Skin epidermis (tissue), 12 donors: ENCODE measurements around the gene NUP62CL.
A peak's percentile ranks its signal among the peaks of the same experiment; 100 is the strongest.

Experiments used
- H3K27ac ChIP-seq, 21 experiments: fragments of 200-600 bp; sonication (generic) in 11 of 21; one replicate each; pipeline ENCODE4 v1.5.0; 2020; ENCODE audit warnings: mild to moderate bottlenecking in 3 of 21, inconsistent platforms in 2 of 21, moderate library complexity in 2 of 21
- H3K4me3 ChIP-seq, 7 experiments: fragments of 200-600 bp; sonication (generic) in 2 of 7; one replicate each; pipeline ENCODE4 v1.5.0; 2020; ENCODE audit warnings: inconsistent platforms in 2 of 7, mild to moderate bottlenecking in 2 of 7, moderate library complexity in 1 of 7

NUP62CL gene

DNA sequence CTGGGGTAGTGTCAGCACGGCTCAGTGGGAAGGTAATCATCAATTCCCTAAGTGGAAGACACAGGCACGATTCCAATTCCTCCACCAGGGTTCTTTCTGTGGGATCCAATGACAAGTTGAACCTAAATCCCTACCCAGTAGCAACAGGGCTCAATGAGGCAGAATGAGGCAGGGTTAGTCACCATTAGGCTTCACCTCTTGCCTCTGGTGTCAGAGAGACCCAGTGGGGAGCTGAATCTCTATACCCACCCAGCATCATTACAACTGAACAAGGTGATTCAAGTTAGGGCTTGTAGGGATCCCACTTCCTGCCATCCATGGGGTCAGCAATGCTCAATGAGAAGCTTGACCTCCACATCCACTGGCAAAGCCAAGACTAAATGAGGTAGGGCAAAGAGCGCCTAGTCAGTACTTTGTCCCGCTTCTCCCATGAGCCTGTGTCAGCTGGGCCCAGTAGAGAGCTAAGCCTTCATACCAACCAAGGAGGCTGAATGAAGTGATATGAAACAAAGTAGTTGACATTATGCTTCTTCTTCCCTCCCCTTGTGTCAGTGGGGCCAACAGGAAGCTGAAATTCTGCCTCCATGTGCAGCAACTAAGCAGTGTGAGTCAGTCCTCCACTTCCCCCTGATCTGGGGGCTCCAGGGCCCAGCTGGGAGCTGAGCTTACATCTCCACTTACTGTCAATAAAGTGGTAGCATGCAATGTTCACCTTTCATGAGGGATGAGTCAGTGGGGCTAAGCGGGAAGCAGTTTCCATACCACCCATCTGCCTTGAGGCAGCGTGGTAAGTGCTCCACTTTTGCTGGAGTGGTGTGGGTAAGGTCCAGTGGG, 51.2 kb downstream of the NUP62CL start:
- Histone ChIP-seq H3K4me3 (peak overlapping the region in 2 of 7 experiments; percentile 29 to 33), H3K27ac (peak overlapping the region in 1 of 21 experiments; percentile 5)

DNA sequence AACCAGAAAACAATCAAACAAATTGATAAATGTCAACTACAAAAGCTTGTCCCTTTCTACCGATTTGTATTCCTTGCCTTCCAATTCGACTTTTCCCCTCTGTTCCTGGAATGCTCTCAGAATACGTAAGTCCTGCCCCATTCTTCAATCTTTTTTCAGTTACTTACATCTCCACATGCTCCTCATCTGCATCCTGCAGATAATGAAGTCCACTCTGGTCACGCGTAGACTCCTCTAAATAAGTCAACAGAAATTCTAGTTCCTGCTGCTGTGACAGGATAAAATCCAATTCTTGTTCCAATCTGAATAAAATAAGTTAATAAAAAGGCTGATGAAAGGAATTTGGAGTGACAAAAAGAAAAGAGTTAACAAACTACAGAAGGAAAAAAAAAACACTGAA, 53.2 kb downstream of the NUP62CL start:
- H3K4me3 ChIP-seq: no peak overlapping the region
- H3K27ac ChIP-seq: no peak overlapping the region

DNA sequence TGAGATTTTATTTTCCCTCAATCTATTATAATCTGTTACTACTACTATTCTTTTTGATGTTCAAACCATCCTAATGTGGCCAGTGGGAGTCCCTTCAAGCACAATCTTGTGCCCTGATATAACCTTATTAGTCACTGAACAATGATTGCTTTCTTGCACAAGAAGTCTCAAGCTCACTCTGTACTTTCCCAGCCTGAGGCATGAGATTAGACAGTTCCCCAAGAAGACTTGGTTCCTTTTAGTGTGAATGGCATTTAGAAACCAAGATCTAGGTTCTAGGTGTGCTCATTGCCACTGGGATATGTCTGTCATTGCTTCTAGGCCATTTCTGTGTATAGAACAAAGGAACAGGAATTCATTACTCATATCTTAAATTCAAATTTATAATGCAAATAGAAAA, 59.6 kb downstream of the NUP62CL start:
- no peak overlapping the region for H3K4me3 ChIP-seq
- H3K27ac ChIP-seq: no peak overlapping the region

DNA sequence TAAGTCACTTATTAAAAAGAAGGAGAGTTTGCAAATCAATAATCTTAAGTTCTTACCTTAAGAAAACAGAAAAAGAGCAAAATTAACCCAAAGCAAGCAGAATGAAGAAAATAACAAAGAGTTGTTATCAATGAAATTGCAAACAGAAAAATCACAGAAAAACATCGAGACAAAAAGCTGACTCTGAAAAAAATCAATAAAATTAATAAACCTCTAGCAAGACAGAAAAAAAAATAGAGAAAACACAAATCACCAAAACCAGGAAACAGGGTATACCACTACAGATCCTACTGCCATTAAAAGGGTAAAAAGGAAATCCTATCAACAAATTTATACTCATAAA, 70.3 kb downstream of the NUP62CL start:
- H3K4me3 ChIP-seq: no peak overlapping the region
- no peak overlapping the region for H3K27ac ChIP-seq

DNA sequence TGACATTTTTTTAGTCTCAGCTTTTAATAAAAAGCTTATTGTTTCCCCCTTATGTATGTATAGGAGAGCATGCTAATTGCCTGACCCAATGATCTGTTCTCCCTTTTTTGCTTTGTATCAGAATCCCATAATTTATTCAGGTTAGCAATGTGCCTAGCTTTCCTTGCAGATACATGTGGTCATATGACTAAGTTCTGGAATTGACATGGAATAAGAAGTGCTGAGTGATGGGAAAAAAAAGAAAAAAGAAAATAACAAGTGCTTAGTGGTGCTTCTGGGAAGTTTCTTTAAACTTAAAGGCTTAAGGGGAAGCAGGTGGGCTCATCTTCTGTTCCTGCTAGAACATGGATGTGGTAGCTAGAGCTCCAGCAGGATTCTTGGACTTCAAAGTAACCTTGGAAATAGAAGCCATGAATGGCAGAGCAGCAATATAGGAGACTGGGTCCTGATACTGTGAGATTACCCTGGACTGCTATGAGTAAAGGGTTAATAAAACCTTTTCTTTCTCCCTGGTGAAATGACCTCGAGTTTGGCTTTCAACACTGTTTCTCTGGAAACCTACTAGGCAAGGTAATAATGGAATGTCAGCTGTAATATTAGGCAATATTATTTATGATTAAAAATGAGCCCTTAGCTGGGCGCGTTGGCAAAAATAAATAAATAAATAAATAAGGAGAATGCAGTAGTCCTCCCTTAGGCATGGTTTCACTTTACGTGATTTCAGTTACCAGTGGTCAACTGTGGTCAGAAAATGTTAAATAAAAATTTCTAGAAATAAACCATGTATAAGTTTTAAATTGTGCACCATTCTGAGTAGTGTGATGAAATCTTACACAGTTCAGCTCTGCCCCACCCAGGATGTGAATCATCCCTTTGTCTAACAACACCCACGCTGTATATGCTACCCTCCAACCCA, 70.9 kb downstream of the NUP62CL start:
- Histone ChIP-seq H3K27ac (peak overlapping the region in 4 of 21 experiments; percentile 7 to 67 (median 30)), H3K4me3 (no peak overlapping the region)

DNA sequence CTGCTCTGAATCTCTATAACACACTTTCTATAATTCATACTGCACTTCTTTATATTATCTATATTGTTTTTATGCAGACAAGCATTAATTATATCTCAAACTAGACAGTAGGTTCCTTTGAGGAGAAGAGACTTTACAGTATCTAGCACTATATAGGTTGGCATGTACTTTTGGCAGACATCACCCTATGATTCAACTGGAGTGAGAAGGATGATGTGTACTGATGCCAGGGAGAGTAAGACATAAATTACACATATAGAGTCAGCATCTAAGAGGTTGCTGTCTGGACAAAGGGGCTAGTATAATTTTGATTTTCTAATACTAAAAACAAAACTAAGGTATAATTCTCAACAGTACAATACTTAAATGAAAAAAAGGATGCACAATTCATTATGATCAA, 82.5 kb downstream of the NUP62CL start:
- Histone ChIP-seq H3K27ac (no peak overlapping the region), H3K4me3 (no peak overlapping the region)

DNA sequence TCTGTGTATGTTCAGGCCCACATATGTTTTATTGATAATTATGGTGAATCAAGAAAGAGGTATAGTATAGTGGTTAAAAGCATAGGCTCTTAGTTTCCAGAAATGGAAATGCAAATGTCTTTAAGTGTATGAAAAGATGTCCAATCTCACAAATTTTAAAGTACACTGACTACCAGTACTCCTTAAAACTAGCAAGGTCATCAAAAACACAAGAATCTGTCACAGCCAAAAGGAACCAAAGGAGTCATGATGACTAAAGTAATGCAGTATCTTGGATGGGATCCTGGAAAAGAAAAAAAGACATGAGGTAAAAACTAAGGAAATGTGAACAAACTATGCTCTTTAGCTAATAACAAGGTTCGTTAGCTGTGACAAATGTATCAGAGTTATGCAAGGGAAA, 87.0 kb downstream of the NUP62CL start:
- peak overlapping the region in 3 of 21 experiments; percentile 9 to 87 (median 86) for H3K27ac ChIP-seq

DNA sequence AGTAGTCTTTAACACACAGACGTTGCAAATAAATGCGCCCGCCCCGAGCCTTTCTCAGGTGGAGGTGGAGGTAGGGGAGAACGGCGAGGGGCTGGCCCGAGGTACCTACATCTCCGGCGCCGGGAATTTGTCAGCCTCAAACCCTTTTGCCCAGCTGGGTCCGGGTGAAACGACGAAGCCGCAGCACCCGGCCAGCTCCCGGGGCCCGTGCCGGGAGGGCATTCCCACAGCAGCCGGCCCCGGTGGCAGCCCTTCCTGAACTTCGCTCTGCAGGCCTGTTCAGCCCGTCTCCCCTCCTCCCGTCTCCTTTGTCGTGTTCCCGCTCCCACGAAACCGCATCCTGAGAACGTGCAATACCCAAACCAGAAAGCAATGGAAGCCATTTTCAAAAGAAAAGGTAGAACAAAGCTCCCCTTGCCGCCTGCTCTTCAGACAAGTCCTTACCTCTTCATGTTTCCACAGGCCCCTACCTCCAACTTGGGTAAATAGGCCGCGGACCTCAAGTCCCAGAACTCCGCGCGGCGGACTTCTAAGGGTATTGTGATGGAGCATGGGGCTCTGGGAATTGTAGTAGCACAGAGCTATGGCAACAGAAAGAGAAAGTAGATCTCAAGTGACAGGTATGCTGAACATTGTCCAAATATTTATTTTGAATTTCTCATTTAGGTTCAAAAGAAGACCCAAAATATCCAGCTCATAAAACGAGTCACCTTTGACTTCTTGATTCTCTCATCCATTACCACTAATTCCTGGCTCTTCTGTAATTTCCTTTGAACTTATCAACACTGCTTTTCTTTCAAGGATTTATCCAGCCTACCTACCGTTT, 87.7 kb downstream of the NUP62CL start, which contains the start of gene RBM41:
TSS of gene RBM41 (minus strand) at position 501 of the 826 bp plus-strand sequence. CDS start at position 452, 49 bp downstream.
- peak within 1 kb of the TSS; percentile 39 to 88 (median 81) for H3K27ac ChIP-seq

More for the DNA sequence above, 87.0 kb downstream of the NUP62CL start:
- peak overlapping the region in 1 of 7 experiments; percentile 58 for H3K4me3 ChIP-seq

DNA sequence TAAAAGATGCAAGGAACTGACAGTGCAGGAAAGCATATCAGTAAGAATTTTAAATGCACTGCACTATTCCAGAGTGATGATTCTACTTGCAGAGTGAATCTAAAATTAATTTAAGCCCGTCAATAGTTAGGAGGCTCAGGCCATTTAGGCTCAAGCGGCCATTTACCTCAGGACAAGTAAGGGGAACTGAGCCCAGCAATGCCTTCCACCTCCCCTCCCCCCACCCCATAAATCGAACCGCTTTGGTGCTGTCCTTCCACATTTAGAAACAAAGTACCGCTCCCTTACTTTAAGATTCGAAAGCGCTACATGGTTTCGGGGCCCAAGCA, 88.3 kb downstream of the NUP62CL start:
- Histone ChIP-seq H3K27ac (peak overlapping the region in 20 of 21 experiments; percentile 62 to 88 (median 82)), H3K4me3 (peak overlapping the region; percentile 44 to 68 (median 58))

More for the DNA sequence above, 87.7 kb downstream of the NUP62CL start, which contains the start of gene RBM41:
- H3K4me3 ChIP-seq: peak within 1 kb of the TSS; percentile 44 to 68 (median 58)

DNA sequence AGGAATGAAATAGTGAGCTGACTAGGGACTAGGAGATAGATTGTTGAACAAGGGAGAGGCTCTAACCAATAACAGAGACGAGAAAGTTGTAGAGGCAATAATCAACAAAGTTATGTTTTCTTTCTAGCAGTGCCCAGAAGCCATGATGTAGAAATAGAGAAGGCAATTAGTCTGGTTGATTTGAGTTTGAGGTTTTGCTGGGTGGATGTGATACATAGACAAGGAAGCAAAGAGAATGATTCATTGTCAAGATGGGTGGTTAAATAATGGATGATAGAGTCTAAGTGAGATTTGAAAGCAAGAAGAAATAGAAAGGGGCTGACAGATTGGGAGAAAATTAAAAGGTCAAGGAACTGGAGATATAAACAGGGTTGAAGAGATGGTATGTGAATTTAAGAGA, 98.8 kb downstream of the NUP62CL start:
- no peak overlapping the region for H3K27ac ChIP-seq
- H3K4me3 ChIP-seq: no peak overlapping the region

DNA sequence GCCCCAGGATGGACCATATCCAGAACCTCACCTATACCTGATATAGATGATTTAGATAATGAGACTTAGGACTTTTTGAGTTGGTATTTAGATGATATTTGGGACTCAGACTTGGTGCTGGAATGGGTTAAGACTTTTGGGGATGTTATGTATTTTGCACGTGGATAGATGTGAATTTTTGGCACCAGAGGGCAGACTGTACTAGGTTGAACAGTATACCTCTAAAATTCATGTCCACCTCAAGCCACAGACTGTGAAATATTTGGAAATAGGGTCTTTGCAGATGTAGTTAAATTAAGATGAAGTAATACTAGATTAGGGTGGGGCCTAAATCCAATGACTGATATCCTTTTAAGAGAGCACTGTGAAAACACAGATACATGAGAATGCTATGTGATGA, 103.3 kb downstream of the NUP62CL start:
- Histone ChIP-seq H3K4me3 (no peak overlapping the region), H3K27ac (no peak overlapping the region)

DNA sequence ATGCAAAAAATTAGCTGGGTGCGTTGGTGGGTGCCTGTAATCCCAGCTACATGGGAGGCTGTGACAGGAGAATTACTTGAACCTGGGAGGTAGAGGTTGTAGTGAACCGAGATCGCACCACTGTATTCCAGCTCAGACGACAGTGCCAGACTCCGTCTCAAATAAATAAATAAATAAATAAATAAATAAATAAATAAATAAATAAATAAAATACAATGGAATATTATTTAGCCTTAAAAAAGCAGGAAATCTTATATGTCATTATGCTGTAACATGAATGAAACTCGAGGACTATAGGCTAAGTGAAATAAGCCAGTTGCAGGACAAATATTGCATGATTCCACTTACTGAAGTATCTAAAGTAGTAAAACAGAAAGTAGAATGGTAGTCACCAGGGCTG, 130.1 kb downstream of the NUP62CL start:
- Histone ChIP-seq H3K4me3 (no peak overlapping the region), H3K27ac (no peak overlapping the region)
